ENCODE measurements around the gene PIN1.
"Not testable (repeated sequence)": the region's sequence is repeated elsewhere in the genome, so short reads cannot be mapped to it uniquely, and the experiment has no call there.

Gene PIN1

GRCh38 chr19:9836021-9836420 is 903 bp downstream of the PIN1 start:
- H3K27ac ChIP-seq = peak overlapping the region; percentile 81
- TF ChIP-seq, protein P1, sequence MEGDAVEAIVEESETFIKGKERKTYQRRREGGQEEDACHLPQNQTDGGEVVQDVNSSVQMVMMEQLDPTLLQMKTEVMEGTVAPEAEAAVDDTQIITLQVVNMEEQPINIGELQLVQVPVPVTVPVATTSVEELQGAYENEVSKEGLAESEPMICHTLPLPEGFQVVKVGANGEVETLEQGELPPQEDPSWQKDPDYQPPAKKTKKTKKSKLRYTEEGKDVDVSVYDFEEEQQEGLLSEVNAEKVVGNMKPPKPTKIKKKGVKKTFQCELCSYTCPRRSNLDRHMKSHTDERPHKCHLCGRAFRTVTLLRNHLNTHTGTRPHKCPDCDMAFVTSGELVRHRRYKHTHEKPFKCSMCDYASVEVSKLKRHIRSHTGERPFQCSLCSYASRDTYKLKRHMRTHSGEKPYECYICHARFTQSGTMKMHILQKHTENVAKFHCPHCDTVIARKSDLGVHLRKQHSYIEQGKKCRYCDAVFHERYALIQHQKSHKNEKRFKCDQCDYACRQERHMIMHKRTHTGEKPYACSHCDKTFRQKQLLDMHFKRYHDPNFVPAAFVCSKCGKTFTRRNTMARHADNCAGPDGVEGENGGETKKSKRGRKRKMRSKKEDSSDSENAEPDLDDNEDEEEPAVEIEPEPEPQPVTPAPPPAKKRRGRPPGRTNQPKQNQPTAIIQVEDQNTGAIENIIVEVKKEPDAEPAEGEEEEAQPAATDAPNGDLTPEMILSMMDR (conservative IDR thresholded peaks at IDR 0.05) = no peak
- TF ChIP-seq ZFX (IDR thresholded peaks at IDR 0.05) = no peak

- peak overlapping the region; percentile 37 for H3K27ac ChIP-seq
- TF ChIP-seq, protein P1 (conservative IDR thresholded peaks at IDR 0.05) = no peak
- no peak for TF ChIP-seq ZFX (IDR thresholded peaks at IDR 0.05)
Observed at GRCh38 chr19:9838324-9838723, 3.2 kb downstream of the PIN1 start.

GRCh38 chr19:9839415-9839814 is 4.3 kb downstream of the PIN1 start:
- peak overlapping the region; percentile 37 for H3K27ac ChIP-seq
- no peak for TF ChIP-seq ZFX (IDR thresholded peaks at IDR 0.05)
- TF ChIP-seq, protein P1 (conservative IDR thresholded peaks at IDR 0.05) = no peak

DNA sequence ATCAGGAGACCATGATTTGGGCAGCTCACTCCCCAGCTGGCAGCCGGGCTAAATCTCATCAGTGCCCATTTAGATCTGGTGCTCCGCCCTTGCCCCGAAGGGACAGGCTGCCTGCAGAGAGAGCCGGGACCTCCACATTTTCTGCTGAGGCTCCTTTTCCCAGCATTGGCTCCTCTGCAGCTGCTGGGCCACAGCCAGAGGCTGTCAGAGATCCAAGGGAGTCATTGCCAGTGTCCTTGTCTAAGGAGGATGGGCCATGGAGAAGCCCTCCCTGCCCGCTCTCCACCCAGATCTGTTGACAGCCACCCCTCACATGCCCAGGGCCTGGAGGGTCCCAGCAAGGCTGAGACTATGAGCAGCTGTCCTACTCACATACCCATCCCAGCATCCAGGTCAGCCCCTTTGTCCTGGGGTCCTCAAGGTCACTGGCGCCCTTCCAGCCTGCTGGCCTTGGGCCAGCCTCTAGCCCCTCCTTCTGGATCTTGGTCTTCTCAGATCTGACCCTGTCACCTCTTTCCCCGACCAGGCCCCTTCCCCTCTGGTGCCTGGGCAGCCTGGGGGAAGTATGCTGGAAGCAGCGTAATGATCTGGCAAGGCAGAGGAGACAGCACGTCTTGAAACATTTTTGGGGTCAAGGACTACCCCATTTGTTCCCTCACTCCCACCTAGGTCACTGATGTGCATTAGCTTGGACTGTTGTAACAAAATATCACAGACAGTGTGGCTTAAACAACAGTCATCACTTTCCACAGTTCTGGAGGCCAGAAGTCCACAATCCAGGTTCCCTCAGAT is 7.9 kb downstream of the PIN1 start:
- TF ChIP-seq ZFX (IDR thresholded peaks at IDR 0.05) = no peak
- TF ChIP-seq, protein P1 (conservative IDR thresholded peaks at IDR 0.05) = no peak
- no peak overlapping the region for H3K27ac ChIP-seq

DNA sequence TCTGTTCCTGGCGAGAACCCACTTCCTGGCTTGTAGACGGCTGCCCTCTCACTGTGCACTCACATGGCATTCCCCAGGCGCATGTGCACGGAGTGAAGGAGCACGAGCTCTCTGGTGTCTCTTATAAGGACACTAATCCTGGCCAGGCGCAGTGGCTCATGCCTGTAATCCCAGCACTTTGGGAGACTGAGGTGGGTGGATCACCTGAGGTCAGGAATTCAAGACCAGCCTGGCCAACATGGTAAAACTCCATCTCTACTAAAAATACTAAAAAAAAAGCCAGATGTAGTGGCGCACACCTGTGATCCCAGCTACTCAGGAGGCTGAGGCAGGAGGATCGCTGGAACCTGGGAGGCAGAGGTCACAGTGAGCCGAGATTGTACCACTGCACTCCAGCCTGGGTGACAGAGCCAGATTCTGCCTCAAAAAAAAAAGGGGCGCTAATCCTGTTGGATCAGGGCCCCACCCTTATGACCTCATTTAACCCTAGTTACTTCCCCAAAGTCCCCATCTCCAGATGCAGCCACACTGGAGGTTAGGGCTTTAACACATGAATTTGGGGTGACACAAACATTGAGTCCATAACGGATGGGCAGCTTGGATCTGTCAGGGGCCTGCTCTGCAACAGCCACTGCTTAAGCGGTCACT is 8.6 kb downstream of the PIN1 start:
- not testable (repeated sequence) for H3K27ac ChIP-seq

DNA sequence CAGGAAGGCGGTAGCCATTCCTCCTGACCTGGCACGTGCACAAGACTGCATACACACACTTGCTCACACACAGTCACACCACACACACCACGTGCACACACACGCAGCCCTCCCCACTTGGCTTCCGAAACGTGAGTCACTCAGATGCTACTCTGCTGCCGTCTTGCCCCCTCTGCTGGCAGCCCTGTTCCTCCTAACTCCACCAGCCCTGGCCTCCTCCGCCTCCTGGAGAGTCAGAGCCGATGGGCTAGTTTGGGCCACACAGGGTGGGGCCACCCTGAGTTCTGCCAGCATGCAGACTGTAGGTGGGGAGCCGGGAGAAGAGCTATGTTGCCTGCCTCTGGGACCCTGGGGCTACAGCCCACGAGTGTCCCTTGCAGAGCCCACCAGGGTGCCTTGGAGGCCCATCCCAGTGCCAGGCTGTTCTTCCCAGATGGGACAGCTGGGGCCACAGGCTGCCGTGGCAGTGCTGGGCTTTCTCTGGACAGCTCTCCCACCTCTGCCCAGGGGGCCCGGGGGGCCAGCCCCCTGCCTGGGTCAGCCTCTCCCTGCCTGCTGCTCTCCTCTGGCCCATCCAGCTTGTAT is 12.1 kb downstream of the PIN1 start:
- no peak for TF ChIP-seq ZFX (IDR thresholded peaks at IDR 0.05)
- TF ChIP-seq, protein P1 (conservative IDR thresholded peaks at IDR 0.05) = no peak; the same call in 1 of the 2 replicates
- no peak overlapping the region for H3K27ac ChIP-seq

GRCh38 chr19:9848060-9848459 is 12.9 kb downstream of the PIN1 start:
- no peak for TF ChIP-seq ZFX (IDR thresholded peaks at IDR 0.05)
- TF ChIP-seq, protein P1 (conservative IDR thresholded peaks at IDR 0.05) = peak; percentile 67; the same call in 1 of the 2 replicates
- no peak overlapping the region for H3K27ac ChIP-seq

Data from C4-2B (cell line).